ENCODE measurements around the gene ST3GAL5. TPM values are rescaled to one million over a fixed set of nuclear protein-coding genes. Genes with fewer than 3 reads are reported as not detected.
"Not testable (repeated sequence)": the region's sequence is repeated elsewhere in the genome, so short reads cannot be mapped to it uniquely, and the experiment has no call there.

Gene ST3GAL5
- total RNA-seq, 1 donor from 2014 or later, result 10.4 TPM

DNA sequence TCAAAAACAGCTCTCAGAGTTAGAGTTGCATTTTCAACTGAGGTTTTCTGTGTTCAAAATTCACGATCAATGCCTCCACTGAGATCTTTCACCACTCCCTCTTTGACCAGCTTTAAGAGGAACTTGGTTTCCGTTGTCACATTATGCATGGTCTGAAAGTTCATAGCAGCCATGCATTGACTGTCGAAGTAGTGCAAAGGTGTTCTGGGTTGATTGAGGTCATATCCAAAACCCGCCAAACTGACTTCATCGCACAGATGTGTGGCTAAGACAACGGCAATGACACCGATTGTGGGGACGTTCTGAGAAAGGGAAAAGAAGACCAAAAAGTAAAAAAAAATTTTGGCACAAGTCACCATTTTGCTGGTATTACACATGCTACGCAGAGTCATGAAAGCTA, 48.7 kb downstream of the ST3GAL5 start:
- DNase-seq (ENCODE audit: low spot score), result no peak

DNA sequence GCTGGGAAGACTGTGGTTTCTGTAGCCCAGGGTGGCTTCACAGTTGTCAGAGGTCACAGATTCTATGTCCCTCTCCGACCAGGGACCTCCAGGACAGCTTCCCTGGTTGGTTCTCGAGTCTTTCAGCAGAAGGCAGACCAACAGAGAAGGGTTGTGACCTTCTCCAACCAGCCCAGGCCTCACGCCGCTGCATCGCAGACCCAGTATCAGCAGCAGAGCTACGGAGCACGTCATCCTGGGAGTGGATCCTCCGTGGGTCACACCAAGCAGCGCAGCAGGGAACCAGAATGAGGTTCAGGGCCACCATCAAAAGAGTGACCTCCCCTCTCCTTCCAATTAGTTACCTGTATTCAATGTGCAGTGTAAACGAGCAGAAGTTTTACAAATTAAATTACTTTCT, 49.3 kb downstream of the ST3GAL5 start:
- no peak for DNase-seq (ENCODE audit: low spot score)

DNA sequence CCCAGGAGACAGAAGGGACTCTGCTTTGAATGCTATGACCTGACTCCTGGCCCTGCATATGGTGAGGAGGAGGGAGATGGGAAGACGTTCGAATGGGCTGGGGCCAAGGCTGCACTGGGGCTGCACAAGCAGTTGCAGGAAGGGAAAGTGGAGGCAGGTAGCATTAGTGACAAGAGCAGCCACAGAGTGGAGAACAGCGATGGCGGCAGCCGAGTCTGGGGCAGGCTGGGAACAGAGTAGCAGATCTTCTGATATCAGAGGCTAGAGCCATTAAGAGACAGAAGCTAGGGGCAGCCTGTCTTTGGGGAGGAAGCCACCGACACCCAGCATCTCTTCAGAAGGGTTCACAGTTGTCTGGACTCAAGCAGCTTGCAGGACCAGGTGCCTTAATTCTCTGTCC, 50.1 kb downstream of the ST3GAL5 start:
- DNase-seq (ENCODE audit: low spot score), result no peak

GRCh38 chr2:85838181-85838580, 50.6 kb downstream of the ST3GAL5 start:
- no peak for DNase-seq (ENCODE audit: low spot score)

DNA sequence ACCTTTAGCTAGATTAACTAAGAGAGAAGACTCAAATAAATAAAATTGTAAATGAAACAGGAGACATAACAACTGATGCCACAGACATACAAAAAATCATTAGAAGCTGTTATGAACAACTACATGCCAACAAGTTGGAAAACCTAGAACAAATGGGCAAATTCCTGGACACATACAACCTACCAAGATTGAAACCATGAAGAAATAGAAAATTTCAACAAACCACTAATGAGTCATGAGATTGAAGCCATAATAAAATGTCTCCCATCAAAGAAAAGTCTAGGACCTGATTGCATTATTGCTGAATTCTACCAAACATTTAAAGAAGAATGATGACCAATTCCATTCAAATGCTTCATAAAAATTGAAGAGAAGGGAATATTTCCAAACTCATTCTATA, 54.3 kb downstream of the ST3GAL5 start:
- no peak for DNase-seq (ENCODE audit: low spot score)

DNA sequence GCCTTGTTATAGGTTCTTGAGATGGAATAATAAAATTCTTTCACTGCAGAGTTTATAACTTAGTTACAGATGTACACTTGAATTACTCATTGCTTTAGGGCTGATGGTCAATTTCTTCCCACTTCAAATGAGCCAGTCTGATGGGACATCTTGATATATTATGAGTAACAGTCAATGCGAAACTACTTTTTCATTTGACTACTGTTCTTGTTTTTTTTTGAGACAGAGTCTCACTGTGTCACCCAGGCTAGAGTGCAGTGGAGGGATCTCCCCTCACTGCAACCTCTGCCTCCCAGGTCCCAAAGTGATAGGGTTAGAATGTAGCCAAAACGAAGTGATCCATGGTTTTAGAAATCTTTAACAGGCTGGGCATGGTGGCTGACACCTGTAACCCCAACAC, 57.1 kb downstream of the ST3GAL5 start:
- DNase-seq (ENCODE audit: low spot score), result no peak

DNA sequence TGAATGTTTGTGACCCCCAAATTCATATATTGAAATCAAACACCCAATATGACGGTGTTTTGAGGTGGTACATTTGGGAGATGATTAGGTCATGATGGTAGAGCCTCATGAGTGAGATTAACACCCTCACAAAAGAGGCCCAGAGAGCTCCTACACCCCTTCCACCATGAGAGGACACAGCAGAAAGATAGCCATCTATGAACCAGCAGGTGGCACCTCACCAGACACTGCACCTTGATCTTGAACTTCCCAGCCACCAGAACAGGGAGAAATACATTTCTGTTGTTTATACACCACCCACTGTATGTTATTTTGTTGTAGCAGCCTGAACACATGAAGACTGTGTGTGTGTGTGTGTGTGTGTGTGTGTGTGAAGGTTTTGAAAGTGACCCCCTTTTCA, 58.1 kb downstream of the ST3GAL5 start:
- DNase-seq (ENCODE audit: low spot score), result no peak

GRCh38 chr2:85829394-85829793, 59.4 kb downstream of the ST3GAL5 start:
- not testable (repeated sequence) for DNase-seq (ENCODE audit: low spot score)

GRCh38 chr2:85828725-85829124, 60.1 kb downstream of the ST3GAL5 start:
- DNase-seq (ENCODE audit: low spot score), result no peak

- DNase-seq (ENCODE audit: low spot score), result no peak
Measured at GRCh38 chr2:85827879-85828569, 60.8 kb downstream of the ST3GAL5 start.

GRCh38 chr2:85826990-85827878, 61.6 kb downstream of the ST3GAL5 start:
- DNase-seq (ENCODE audit: low spot score), result peak; percentile 68

DNA sequence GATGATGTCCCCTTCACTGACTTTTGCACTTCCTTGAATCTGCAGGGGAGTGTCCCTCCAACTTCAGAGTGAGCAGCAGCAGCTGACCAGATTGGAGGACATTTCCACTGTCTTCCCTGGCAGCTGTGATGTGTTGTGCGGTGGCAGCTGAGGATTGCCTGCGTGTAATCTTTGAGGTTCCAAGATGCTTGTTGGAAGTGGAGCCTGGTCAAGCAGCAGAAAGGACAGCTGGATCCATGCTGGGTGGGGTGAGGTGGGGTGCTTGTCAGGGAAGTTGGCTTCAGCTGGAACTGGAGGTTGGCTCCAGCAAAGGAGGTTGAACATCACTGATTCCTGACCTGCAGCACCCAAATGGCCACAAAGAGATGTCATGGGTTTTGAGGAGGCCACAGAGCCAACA, 64.8 kb downstream of the ST3GAL5 start:
- DNase-seq (ENCODE audit: low spot score), result no peak

DNA sequence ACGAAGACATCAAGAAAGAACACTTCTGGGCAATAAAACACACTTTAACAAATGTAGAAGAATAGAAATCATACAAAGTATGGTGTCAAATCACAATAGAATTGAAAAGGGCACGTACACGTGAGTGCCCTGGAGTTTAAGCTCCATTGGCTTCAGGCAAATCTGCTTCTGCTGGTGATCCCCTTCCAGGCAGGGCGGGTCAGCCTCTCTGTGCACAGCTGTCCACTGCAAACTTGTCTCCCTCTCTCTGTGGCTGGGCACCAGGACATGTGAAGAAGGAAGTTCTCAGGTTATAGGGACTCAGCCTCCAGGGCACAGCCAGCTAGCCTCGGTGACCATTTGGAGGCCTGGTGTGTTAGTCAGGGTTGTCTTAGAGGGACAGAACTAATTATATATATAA, 66.0 kb downstream of the ST3GAL5 start:
- DNase-seq (ENCODE audit: low spot score), result no peak

- DNase-seq (ENCODE audit: low spot score), result no peak
Measured at GRCh38 chr2:85819811-85820510, 68.8 kb downstream of the ST3GAL5 start.

DNA sequence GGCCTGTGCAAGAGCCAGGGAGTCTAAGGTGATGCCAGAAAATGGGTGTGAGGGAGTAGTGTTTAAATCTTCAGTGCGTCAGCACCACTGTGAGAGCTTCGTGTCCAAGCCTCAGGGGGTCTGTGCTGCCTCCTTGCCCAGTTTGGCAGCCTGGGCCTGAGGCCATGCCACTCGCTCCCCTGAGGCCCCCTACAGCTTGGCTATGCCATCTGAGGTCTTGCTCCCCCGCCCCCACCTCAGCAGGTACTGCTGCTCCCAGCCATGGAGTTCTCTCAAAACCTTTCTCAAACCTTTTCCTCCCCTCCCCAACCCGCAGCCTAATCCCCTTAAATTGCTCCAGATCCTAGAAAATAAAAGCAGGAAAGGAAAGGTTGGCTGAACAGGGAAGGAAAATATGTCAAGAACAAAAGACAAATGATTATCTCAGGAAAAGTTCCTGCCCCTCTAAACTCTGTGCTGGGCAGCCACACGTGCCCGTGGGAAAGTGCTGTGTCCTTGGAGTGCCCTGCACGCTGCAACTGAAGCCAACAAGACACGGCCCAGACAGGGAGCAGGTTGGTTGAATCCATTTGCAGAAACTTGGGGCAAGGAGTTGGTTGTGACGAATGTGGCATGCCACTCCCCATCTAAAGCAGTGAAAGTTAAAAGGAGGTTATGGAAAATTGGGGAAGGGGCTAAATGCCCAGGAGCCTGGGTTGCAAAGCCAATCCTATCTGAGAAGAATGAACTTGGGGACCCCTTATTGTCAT, 73.8 kb downstream of the ST3GAL5 start:
- no peak for DNase-seq (ENCODE audit: low spot score)

GRCh38 chr2:85813982-85814801, 74.6 kb downstream of the ST3GAL5 start:
- peak; percentile 85 for DNase-seq (ENCODE audit: low spot score)

DNA sequence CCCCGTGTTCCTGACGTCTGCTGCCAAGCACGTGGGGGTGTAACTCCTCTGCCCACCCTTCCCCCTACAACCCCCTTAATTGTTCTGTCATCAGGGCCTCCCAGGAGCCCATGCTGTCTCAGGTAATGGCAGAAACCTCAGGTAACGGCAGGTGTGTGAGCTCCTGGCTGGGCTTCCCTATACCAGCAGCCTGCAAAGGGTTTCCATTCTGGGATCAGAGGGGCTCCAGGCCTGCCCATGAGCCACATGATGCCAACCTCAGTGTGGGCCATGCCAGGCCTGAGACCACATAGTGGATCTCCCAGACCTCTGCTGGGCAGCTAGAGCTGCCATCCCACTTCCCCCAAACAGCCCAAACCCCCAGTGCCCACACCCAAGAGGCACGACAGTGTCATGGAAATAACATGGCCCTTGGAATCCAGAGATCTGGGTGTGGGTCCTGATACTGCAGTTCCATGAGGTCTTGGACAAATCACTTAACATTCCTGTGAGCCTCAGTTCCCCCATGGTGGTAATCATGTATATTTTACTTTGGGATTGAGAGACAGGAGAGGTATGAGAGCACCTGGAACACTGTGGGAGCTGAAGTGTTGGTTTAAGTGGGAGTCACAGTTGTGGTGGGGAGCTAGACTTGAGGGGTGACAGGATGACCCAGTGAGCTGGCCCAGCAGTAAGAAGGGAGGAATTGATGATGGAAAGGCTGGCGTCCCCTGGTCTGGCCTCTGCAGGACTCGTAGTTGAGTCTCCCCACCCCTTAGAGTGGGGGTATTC, 75.4 kb downstream of the ST3GAL5 start:
- DNase-seq (ENCODE audit: low spot score), result no peak

DNA sequence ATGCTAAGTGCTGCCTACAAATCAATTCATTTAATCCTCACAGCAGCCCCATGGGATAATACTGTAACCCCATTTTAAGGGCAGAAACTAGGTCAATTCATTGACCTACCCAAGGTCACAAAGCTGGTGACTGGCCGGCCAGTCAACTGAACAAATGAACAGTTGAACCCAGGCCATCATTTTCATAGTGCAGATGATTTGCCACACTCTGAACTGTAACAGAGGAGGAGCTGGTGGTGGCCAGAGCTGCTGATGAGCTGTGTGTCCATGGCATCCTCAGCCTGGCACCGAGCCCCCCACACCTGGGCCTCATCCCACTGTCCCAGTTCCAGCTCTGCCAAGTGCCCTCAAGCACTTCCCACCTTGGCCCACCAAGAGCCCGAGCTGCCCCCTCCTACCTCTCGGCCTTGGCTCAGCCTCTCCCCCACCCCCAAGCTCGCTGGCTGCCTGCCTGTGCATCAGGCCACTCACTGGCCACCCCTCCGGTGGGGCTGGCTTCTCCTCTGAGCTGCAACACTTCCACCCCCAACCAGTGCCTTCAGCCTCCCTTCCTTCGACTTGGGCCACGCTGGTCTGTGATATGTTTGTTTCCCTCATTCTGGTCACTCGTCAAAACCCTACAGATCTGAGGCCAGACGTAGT, 76.6 kb downstream of the ST3GAL5 start:
- no peak for DNase-seq (ENCODE audit: low spot score)
